Mesodermal cell (in vitro differentiated cells): Measurements from ENCODE around the gene FXYD4.

Experiments used
- H3K27ac ChIP-seq: 2 replicates; pipeline ENCODE4 v1.7.0; 2013; ENCODE audit warnings: mild to moderate bottlenecking, low read depth, low read length, moderate library complexity; ENCODE audit not compliant: severe bottlenecking
- H3K36me3 ChIP-seq: 2 replicates; pipeline ENCODE4 v1.7.1; 2013; ENCODE audit warnings: mild to moderate bottlenecking, low read length, moderate library complexity; ENCODE audit not compliant: control insufficient read depth, insufficient read depth
- H3K4me1 ChIP-seq: one replicate; pipeline ENCODE4 v1.7.1; 2013; ENCODE audit warnings: mild to moderate bottlenecking, low read length; ENCODE audit not compliant: insufficient read depth, control insufficient read depth, poor library complexity, severe bottlenecking
- H3K4me3 ChIP-seq: 2 replicates; pipeline ENCODE4 v1.7.0; 2013; ENCODE audit warnings: low read length, control low read depth, mild to moderate bottlenecking; ENCODE audit not compliant: insufficient read depth, poor library complexity, severe bottlenecking; ENCODE audit errors: extremely low read depth
- H3K9me3 ChIP-seq: 2 replicates; pipeline ENCODE4 v1.7.1; 2013; ENCODE audit warnings: mild to moderate bottlenecking, low read length, moderate library complexity; ENCODE audit not compliant: control insufficient read depth
- WGBS, 2 experiments: methylation state at CpG; one replicate each; pipeline ENCODE4 v1.1.5; 2013; ENCODE audit warnings: missing lambda C conversion rate in 2 of 2; ENCODE audit not compliant: insufficient coverage in 2 of 2; 5-methylcytosine and 5-hydroxymethylcytosine counted together

The FXYD4 gene

GRCh38 chr10:43396061-43396927, 24.9 kb downstream of the FXYD4 start:
- 0 to 1% methylated on average over 36 to 48 of the region's 71 CpGs for WGBS, 2 experiments
- peaks cover 46% of the 10 kb centered on the region for H3K36me3 ChIP-seq
- no peaks in the 10 kb centered on the region for H3K9me3 ChIP-seq
- peak overlapping the region; percentile 93 for H3K27ac ChIP-seq
- peak overlapping the region; percentile 74 for H3K4me3 ChIP-seq
- peaks cover 27% of the 10 kb centered on the region for H3K4me1 ChIP-seq

GRCh38 chr10:43396928-43397624, 25.6 kb downstream of the FXYD4 start:
- Histone ChIP-seq H3K36me3 (peaks cover 39% of the 10 kb centered on the region), H3K4me3 (peak overlapping the region; percentile 74), H3K27ac (peak overlapping the region; percentile 93), H3K4me1 (peaks cover 33% of the 10 kb centered on the region), H3K9me3 (no peaks in the 10 kb centered on the region)
- WGBS, 2 experiments = 1 to 2% methylated on average over 28 to 58 of the region's 70 CpGs

- 100% methylated on average over 1 of the region's 2 CpGs; no CpG with 5 or more reads in 1 of the 2 experiments for WGBS, 2 experiments
- Histone ChIP-seq H3K9me3 (no peaks in the 10 kb centered on the region), H3K4me3 (no peak overlapping the region), H3K36me3 (peaks cover 20% of the 10 kb centered on the region), H3K4me1 (peaks cover 43% of the 10 kb centered on the region), H3K27ac (peak overlapping the region; percentile 74)
Measured at GRCh38 chr10:43398939-43399319, 27.5 kb downstream of the FXYD4 start.

GRCh38 chr10:43399320-43400310, 28.2 kb downstream of the FXYD4 start:
- no peaks in the 10 kb centered on the region for H3K9me3 ChIP-seq
- H3K27ac ChIP-seq = peak overlapping the region; percentile 74
- H3K4me3 ChIP-seq = no peak overlapping the region
- H3K36me3 ChIP-seq = peaks cover 13% of the 10 kb centered on the region
- H3K4me1 ChIP-seq = peaks cover 37% of the 10 kb centered on the region
- 95 to 100% methylated on average over 1 of the region's 5 CpGs for WGBS, 2 experiments

- Histone ChIP-seq H3K4me1 (peaks cover 34% of the 10 kb centered on the region), H3K36me3 (no peaks in the 10 kb centered on the region), H3K4me3 (no peak overlapping the region), H3K9me3 (no peaks in the 10 kb centered on the region), H3K27ac (peak overlapping the region; percentile 50)
- WGBS, 2 experiments = no CpG with 5 or more reads among the region's 2 CpGs
Measured at GRCh38 chr10:43401627-43402026, 30.2 kb downstream of the FXYD4 start.

GRCh38 chr10:43402176-43402575, 30.7 kb downstream of the FXYD4 start:
- H3K4me1 ChIP-seq = peaks cover 34% of the 10 kb centered on the region
- H3K9me3 ChIP-seq = no peaks in the 10 kb centered on the region
- H3K4me3 ChIP-seq = no peak overlapping the region
- 53 to 82% methylated on average over 2 to 4 of the region's 4 CpGs for whole genome bisulfite sequencing, 2 experiments
- peak overlapping the region; percentile 67 for H3K27ac ChIP-seq
- H3K36me3 ChIP-seq = no peaks in the 10 kb centered on the region

GRCh38 chr10:43402880-43403452, 31.5 kb downstream of the FXYD4 start:
- 95 to 100% methylated on average over 3 to 4 of the region's 7 CpGs for WGBS, 2 experiments
- peak overlapping the region; percentile 67 for H3K27ac ChIP-seq

GRCh38 chr10:43403911-43404703, 32.7 kb downstream of the FXYD4 start:
- WGBS, 2 experiments = 83 to 97% methylated on average over 7 to 11 of the region's 14 CpGs
- Histone ChIP-seq H3K9me3 (no peaks in the 10 kb centered on the region), H3K4me3 (no peak overlapping the region), H3K4me1 (peaks cover 28% of the 10 kb centered on the region), H3K36me3 (no peaks in the 10 kb centered on the region), H3K27ac (no peak overlapping the region)

More at GRCh38 chr10:43402880-43403452, 31.5 kb downstream of the FXYD4 start:
- Histone ChIP-seq H3K36me3 (no peaks in the 10 kb centered on the region), H3K9me3 (no peaks in the 10 kb centered on the region), H3K4me3 (no peak overlapping the region), H3K4me1 (peaks cover 34% of the 10 kb centered on the region)

GRCh38 chr10:43404704-43405084, 33.3 kb downstream of the FXYD4 start:
- H3K27ac ChIP-seq = no peak overlapping the region
- peaks cover 23% of the 10 kb centered on the region for H3K4me1 ChIP-seq
- no peak overlapping the region for H3K4me3 ChIP-seq
- 80% methylated on average over 2 of the region's 6 CpGs; no CpG with 5 or more reads in 1 of the 2 experiments for WGBS, 2 experiments
- no peaks in the 10 kb centered on the region for H3K9me3 ChIP-seq
- no peaks in the 10 kb centered on the region for H3K36me3 ChIP-seq
